Activated CD4-positive, alpha-beta T cell treated with anti-CD3 and anti-CD28 coated beads, Interleukin-2, amount 10 ng/mL, durations not matched to agents 24 days and 14 days (primary cell): ENCODE measurements around the gene CLEC2B. TPM values are rescaled to one million over a fixed set of nuclear protein-coding genes. Genes with fewer than 3 reads are reported as not detected.

Source experiments
- DNase-seq: peaks from one replicate; pipeline ENCODE4 v3.0.0; 2022
- H3K27ac Mint-ChIP-seq: one replicate; pipeline ENCODE4 v1.8.0; 2022; ENCODE audit warnings: mild to moderate bottlenecking, mixed read lengths
- H3K27me3 Mint-ChIP-seq: one replicate; pipeline ENCODE4 v1.8.0; 2022; ENCODE audit warnings: mixed read lengths
- H3K36me3 Mint-ChIP-seq: one replicate; pipeline ENCODE4 v1.8.0; 2022; ENCODE audit warnings: low read depth, mild to moderate bottlenecking, mixed read lengths
- H3K4me1 Mint-ChIP-seq: one replicate; pipeline ENCODE4 v1.8.0; 2021; ENCODE audit warnings: mixed read lengths
- H3K4me3 Mint-ChIP-seq: one replicate; pipeline ENCODE4 v1.8.0; 2022; ENCODE audit warnings: mild to moderate bottlenecking, moderate library complexity, mixed read lengths
- H3K9me3 Mint-ChIP-seq: one replicate; pipeline ENCODE4 v1.8.0; 2021; ENCODE audit warnings: mixed read lengths
- intact Hi-C: fragments of 100-400 bp; cut with micrococcal nuclease; formaldehyde crosslinking; loops from one replicate; pipeline ENCODE4 v1.15.1; 2023
- total RNA-seq: library from RNA; stranded (reverse); gene quantifications from 2 replicates; pipeline ENCODE4 v1.2.3, GENCODE V29; 2022

CLEC2B gene
- total RNA-seq, 1 donor from 2014 or later = 13.1 TPM

DNA sequence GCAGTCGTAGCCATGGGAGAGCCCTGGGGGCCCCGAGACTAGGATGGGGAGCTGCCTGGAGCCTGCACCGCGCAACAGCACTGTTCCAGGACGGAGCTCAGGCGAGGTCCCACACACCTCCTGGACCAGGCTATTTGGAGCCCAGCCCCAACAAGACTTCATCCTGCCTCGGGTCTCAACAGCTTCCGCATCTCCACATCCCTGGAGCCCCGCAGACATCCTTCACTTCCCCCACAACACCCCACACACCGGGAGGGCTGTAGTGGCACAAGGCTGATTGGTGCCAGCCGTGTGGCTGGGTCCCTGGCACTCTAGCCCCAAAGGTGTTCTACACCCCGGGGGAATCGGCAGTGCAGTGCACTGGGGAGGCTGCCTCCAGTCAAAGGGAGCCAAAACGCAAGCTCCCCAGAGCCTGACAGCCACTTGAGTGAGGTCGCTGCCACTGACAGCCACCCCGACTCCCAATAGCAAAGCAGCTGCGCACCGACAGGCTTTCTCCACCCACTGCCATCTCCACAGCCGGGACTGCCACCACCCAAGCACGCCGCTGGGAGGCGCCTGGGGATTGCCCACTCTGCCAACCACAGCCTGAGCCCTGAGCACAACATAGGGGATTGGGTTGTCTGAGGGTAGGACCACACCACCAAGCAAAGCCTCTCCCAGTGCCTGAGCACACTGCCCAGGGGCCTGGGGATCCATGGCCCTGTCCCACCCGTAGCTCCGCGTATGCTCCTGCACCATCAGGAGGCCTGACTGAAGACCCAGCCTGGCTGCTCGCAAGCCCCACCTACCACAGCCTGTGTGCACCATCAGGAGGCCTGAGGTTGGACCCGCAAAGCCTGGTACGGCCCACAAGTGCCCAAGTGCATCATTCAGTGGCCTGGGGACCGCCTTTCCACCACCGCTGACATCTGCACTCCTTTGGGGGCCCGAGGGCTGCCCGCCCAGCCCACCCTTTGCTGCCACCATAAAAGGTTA is 55.0 kb downstream of the CLEC2B start:
- H3K27ac Mint-ChIP-seq = peak overlapping the region; percentile 75
- H3K36me3 Mint-ChIP-seq = no peaks in the 10 kb centered on the region
- peak; percentile 98 for DNase-seq
- intact Hi-C loops = loop anchor here (1.0 to 10.0 kb wide), 7 partner anchors 51 to 378 kb away; no protein-coding TSS in a partner anchor
- H3K4me1 Mint-ChIP-seq = peaks cover 26% of the 10 kb centered on the region
- H3K27me3 Mint-ChIP-seq = peaks cover 24% of the 10 kb centered on the region
- no peaks in the 10 kb centered on the region for H3K9me3 Mint-ChIP-seq
- peak overlapping the region; percentile 91 for H3K4me3 Mint-ChIP-seq

DNA sequence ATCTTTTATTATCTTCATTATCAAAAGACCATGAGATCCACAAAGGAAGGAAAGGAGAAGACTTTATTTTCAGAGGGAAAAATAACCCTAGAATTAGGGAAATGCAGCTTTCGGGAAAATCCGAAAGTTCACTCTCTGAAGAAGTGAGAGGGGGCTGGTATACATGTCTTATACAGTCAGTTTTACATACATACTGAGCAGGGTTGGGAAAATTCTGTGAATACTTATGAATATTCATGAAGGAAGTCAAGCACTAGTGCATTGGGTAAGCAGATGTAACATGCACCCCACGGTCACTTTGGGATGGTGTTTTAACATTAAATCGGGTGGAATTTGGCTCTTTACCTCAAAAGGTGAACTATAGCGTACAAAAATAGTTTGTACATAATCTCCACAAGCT is 57.5 kb downstream of the CLEC2B start:
- no peaks in the 10 kb centered on the region for H3K36me3 Mint-ChIP-seq
- H3K4me3 Mint-ChIP-seq = no peak overlapping the region
- H3K27ac Mint-ChIP-seq = no peak overlapping the region
- intact Hi-C loops = loop anchor here (5.0 to 10.0 kb wide), 3 partner anchors 131 to 381 kb away; no protein-coding TSS in a partner anchor
- DNase-seq = peak; percentile 51
- no peaks in the 10 kb centered on the region for H3K9me3 Mint-ChIP-seq
- peaks cover 29% of the 10 kb centered on the region for H3K27me3 Mint-ChIP-seq
- peaks cover 23% of the 10 kb centered on the region for H3K4me1 Mint-ChIP-seq

DNA sequence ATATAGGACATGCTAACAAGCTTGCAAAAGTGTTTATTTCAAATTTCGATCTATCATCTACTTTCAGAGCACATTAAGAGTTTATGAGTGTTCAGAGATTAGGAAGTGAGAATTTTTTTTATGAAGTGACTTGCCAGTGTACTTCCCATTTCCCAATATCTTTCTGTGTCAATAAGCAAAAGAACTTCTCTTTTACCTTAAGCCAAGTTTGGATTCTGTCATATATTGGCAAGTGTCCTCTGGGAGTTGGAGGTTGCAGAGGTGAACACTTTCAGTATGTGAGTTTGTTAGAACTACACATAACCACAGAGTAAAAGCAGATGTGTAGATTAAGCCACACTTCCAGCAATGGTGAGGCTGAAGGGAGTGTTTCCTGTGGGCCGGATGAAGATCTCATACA is 58.5 kb downstream of the CLEC2B start:
- peaks cover 29% of the 10 kb centered on the region for H3K27me3 Mint-ChIP-seq
- no peaks in the 10 kb centered on the region for H3K9me3 Mint-ChIP-seq
- intact Hi-C loops = loop anchor here (5.0 to 10.0 kb wide), 3 partner anchors 132 to 382 kb away; no protein-coding TSS in a partner anchor

DNA sequence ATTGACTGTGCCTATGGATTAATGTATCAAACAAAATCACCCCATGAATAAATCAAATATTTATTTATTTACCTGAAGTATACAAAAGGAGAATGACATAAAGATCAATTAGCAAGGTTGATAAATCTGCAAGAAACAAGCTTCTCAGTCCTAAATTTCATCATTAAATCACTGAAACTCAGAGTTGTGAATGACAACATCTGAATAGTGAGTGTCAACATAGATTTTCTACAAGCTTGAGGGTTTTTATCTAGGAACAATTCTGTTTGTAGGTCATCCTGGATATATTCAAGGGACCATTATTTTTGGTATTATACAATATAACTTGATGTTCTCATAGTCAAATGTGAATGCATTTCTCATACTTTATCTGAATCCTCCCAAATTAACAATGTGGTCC is 59.3 kb downstream of the CLEC2B start:
- H3K36me3 Mint-ChIP-seq = no peaks in the 10 kb centered on the region
- peaks cover 23% of the 10 kb centered on the region for H3K4me1 Mint-ChIP-seq
- intact Hi-C loops = loop anchor here (5.0 to 10.0 kb wide), 3 partner anchors 132 to 382 kb away; no protein-coding TSS in a partner anchor
- no peak overlapping the region for H3K4me3 Mint-ChIP-seq
- no peak overlapping the region for H3K27ac Mint-ChIP-seq
- DNase-seq = no peak
- peaks cover 30% of the 10 kb centered on the region for H3K27me3 Mint-ChIP-seq
- no peaks in the 10 kb centered on the region for H3K9me3 Mint-ChIP-seq

More for the DNA sequence above, 58.5 kb downstream of the CLEC2B start:
- H3K36me3 Mint-ChIP-seq = no peaks in the 10 kb centered on the region
- peaks cover 23% of the 10 kb centered on the region for H3K4me1 Mint-ChIP-seq
- H3K27ac Mint-ChIP-seq = no peak overlapping the region
- no peak for DNase-seq
- no peak overlapping the region for H3K4me3 Mint-ChIP-seq

DNA sequence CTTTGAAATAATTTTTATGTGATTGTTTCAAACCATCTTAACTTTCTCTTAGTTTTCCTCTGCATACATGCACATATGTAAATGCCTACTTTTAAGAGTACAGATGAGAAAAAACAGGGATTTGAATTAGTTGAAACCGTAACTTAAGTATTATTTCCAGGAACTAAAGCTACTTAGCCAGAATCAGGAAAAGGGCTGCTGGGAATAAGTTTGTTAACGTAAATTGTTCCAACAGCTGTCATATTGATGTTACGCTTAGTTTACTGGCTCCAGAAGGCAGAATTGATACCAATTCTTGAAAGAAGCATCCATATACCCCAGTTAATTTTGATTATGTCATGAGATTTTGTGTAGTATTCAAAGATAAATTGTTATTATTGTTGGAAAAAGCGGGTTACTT is 59.8 kb downstream of the CLEC2B start:
- no peak for DNase-seq
- Mint-ChIP-seq H3K9me3 (no peaks in the 10 kb centered on the region), H3K27me3 (peaks cover 33% of the 10 kb centered on the region), H3K4me1 (peaks cover 23% of the 10 kb centered on the region), H3K36me3 (no peaks in the 10 kb centered on the region), H3K4me3 (no peak overlapping the region), H3K27ac (no peak overlapping the region)
- intact Hi-C loops = no loop called here

DNA sequence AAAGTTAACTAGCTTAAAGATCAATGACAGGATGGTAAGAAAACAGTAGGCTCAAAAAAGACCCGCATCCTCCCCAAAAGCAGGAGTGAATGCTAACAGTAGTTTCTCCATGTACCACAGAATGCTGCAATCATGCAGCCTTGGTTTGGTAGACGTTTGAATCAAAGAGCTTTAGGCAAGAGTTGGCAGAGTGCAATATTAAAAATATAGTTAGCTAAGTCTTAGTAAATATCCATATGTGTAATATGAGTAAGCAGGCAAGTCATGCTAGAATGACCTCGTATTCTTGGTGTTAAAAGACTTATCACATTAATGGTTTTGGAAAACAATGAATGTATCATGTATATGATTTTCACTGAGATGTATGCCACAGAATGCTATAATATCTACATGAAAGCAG is 60.6 kb downstream of the CLEC2B start:
- Mint-ChIP-seq H3K27me3 (peaks cover 39% of the 10 kb centered on the region), H3K36me3 (no peaks in the 10 kb centered on the region), H3K4me1 (peaks cover 17% of the 10 kb centered on the region), H3K9me3 (no peaks in the 10 kb centered on the region), H3K4me3 (no peak overlapping the region), H3K27ac (no peak overlapping the region)
- intact Hi-C loops = no loop called here
- DNase-seq = no peak

DNA sequence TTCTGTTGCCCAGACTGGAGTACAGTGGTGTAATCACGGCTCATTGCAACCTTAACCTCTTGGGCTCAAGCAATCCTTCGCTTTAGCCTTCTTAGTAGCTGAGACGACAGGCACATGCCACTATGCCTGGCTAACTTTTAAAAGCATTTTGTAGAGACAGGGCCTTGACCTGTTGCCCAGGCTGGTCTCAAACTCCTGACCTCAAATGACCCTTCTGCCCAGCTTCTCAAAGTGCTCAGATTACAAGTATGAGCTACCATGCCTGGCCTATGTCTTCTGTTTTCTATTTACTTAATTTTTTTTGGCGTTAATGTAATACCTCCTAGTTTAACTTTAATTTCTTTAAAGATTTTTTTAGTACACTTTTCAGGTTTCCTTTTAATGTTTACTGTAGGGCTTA is 62.4 kb downstream of the CLEC2B start:
- Mint-ChIP-seq H3K4me3 (no peak overlapping the region), H3K27ac (no peak overlapping the region), H3K36me3 (no peaks in the 10 kb centered on the region), H3K27me3 (peaks cover 46% of the 10 kb centered on the region), H3K4me1 (peaks cover 12% of the 10 kb centered on the region), H3K9me3 (no peaks in the 10 kb centered on the region)
- intact Hi-C loops = no loop called here
- DNase-seq = no peak

DNA sequence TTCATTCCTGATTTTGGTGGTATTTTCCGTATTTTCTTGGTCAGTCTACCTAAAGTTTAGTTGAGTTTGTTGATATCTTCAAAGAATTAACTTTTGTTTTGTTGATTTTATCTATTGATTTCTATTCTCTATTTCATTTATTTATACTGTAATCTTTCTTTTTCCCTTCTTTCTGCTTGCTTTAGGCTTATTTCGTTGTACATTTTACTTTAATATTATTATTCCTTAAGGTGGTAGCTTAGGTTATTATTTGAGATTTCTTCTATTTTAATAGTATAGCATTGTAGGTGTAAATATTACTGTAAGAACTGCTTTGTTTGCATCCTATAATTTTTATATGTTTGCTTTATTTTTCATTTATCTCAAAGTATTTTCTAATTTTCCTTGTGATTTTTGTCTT is 63.3 kb downstream of the CLEC2B start:
- no peak overlapping the region for H3K27ac Mint-ChIP-seq
- no peak for DNase-seq
- intact Hi-C loops = no loop called here
- H3K4me3 Mint-ChIP-seq = no peak overlapping the region
- H3K9me3 Mint-ChIP-seq = no peaks in the 10 kb centered on the region
- peaks cover 5% of the 10 kb centered on the region for H3K4me1 Mint-ChIP-seq
- peaks cover 2% of the 10 kb centered on the region for H3K36me3 Mint-ChIP-seq
- H3K27me3 Mint-ChIP-seq = peaks cover 42% of the 10 kb centered on the region

Other genes starting within 250 kb of the CLEC2B start
- gene CLEC2D, start 199.6 kb downstream of the CLEC2B start, total RNA-seq = 386 and 391 TPM in 2 replicates
- 5.3 and 9.1 TPM in 2 replicates for gene CLECL1, start 136.3 kb downstream of the CLEC2B start, total RNA-seq
- gene CD69, start 108.5 kb downstream of the CLEC2B start, total RNA-seq = 106 and 111 TPM in 2 replicates
- gene KLRF1, start 41.9 kb downstream of the CLEC2B start, total RNA-seq = not detected in 2 replicates
- gene KLRF2, start 12.1 kb upstream of the CLEC2B start, total RNA-seq = not detected in 2 replicates
- gene CLEC2A, start 63.0 kb upstream of the CLEC2B start, total RNA-seq = not detected in 2 replicates
- gene CLEC12A, start 102.1 kb upstream of the CLEC2B start, total RNA-seq = 0.28 TPM in 1 of 2 replicates, not detected in the other
- not detected in 2 replicates for gene CLEC1B, start 129.8 kb upstream of the CLEC2B start, total RNA-seq
- gene CLEC12B, start 141.3 kb upstream of the CLEC2B start, total RNA-seq = not detected in 2 replicates
- not detected in 2 replicates for gene CLEC9A, start 161.3 kb upstream of the CLEC2B start, total RNA-seq
- not detected in 2 replicates for gene CLEC1A, start 229.6 kb upstream of the CLEC2B start, total RNA-seq